Fibroblast of mammary gland (primary cell): ENCODE results near the gene MYO1F.

Experiments used
- DNase-seq: peaks from one replicate; pipeline ENCODE4 v3.0.0-alpha.2; 2010; ENCODE audit warnings: low read depth
- H3K4me3 ChIP-seq: 2 replicates; pipeline ENCODE4 v1.5.1; 2011; ENCODE audit warnings: low read depth, mild to moderate bottlenecking, low read length, moderate library complexity; ENCODE audit not compliant: control insufficient read depth
- CTCF ChIP-seq: conservative IDR thresholded peaks from 2 replicates; pipeline ENCODE4 v1.5.1; 2011; ENCODE audit warnings: low read depth, low read length, inconsistent platforms; ENCODE audit not compliant: control insufficient read depth, insufficient read depth

Gene MYO1F

DNA sequence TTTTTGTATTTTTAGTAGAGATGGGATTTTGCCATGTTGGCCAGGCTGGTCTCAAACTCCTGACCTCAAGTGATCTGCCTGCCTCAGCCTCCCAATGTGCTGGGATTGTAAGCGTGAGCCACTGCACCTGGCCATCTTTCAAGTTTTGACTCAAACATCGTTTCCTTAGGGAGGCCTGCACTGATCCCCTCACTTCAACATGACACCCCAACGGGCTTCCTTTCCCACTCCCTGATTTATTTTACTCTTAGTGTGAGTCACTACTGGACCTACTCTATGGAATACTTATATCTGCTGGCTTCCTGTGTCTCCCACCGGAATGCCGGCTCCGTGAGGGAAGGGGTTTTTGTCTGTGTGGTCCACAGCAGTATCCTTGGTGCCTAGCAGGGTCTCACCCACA is 37.8 kb upstream of the MYO1F start:
- no peak overlapping the region for H3K4me3 ChIP-seq
- TF ChIP-seq CTCF: no peak
- DNase-seq: peak; percentile 35

DNA sequence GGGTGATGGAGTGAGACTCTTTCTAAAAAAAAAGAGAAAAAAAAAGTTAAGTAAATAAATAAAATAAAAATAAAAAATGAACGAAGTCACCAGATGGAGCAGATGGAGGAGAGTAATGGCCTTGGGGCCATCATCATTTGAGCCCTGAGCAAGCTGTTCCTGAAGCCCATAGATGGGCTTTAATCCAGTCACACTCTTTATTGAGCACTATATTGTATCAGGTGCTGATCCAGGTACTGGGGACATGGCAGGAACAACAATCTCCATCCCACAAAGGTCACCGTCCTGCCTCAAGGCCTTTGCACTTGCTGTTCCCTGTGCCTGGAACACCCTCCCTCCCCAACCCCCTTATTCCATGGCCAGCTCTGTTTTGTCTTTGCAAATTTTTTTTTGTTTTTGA is 37.2 kb upstream of the MYO1F start:
- DNase-seq: no peak
- no peak overlapping the region for H3K4me3 ChIP-seq
- TF ChIP-seq CTCF: no peak

- H3K4me3 ChIP-seq: no peak overlapping the region
- no peak for DNase-seq
- no peak for TF ChIP-seq CTCF
Observed at GRCh38 chr19:8612807-8613171, 35.5 kb upstream of the MYO1F start.

DNA sequence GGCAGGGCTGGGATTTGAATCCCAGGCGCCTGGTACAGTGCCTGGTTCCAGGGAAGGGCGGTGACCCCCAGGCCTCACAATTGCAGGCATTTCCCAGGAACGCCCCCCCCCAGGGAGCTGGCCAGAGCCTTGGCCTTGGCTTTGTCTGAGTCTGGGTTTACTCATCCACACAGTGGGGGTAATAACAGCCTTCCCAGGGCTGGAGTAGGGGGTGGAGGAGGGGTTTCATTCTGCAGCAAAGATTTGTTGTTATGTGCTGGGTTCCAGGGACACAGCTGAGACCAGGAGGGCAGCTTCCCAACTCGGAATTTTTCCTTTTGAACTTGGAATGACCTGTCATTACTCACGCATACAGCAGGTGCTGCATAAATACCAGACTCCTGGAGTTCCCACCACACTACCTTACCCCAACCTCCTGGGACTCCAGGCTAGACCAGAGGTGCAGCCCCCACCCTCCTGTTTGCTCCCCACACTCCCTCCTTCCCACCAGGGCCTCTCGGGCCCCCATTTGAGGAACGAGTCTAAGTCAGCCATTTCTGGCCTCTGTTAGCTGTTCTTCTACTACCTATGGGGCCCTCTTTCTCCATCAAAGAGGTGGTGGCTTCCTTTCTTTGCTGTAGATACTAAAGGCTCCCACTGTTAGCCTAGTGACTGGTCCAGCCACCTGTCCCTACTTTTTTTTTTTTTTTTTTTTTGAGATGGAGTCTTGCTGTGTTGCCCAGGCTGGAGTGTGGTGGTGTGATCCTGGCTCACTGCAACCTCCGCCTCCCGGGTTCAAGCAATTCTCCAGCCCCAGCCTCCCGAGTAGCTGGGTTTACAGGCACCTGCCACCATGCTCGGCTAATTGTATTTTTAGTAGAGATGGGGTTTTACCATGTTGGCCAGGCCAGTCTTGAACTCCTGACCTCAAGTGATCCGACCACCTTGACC is 34.9 kb upstream of the MYO1F start:
- TF ChIP-seq CTCF: no peak
- no peak overlapping the region for H3K4me3 ChIP-seq
- peak; percentile 78 for DNase-seq

GRCh38 chr19:8611391-8611876 is 34.2 kb upstream of the MYO1F start:
- no peak for TF ChIP-seq CTCF
- no peak for DNase-seq
- no peak overlapping the region for H3K4me3 ChIP-seq

DNA sequence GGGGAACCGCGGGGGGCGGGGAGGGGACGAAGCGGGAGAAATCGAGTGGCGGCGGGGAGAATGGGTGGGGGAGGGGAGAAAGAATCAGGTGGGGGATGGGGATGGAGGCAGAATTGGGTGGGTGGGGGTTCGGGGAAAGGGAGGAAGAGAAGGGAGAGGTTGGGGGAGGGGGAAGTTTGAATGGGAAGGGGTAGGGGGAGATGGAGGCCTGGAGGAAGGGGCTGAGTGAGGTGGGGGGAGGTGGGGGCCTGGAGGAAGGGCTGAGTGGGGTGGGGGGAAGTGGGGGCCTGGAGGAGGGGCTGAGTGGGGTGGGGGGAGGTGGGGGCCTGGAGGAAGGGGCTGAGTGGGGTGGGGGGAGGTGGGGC is 33.7 kb upstream of the MYO1F start:
- no peak overlapping the region for H3K4me3 ChIP-seq
- DNase-seq: no peak
- TF ChIP-seq CTCF: no peak
